Stimulated activated CD8-positive, alpha-beta memory T cell treated with anti-CD3 and anti-CD28 coated beads, Interleukin-15, amount 100 ng/mL, for 48 hours (primary cell): ENCODE data around the gene RAMACL.
"Not testable (repeated sequence)": the region's sequence is repeated elsewhere in the genome, so short reads cannot be mapped to it uniquely, and the experiment has no call there.

Experiments used
- DNase-seq, 2 donors: peaks; one replicate each; pipeline ENCODE4 v3.0.0-alpha.2; 2020; ENCODE audit warnings: low read depth in 2 of 2

The RAMACL gene

GRCh38 chr6:166596776-166597507, 10.5 kb upstream of the RAMACL start:
- no peak for DNase-seq

GRCh38 chr6:166595949-166596348, 9.5 kb upstream of the RAMACL start:
- no peak for DNase-seq

GRCh38 chr6:166595061-166595780, 8.7 kb upstream of the RAMACL start:
- no peak for DNase-seq

GRCh38 chr6:166592821-166593220, 6.3 kb upstream of the RAMACL start:
- no peak for DNase-seq

- DNase-seq = no peak
Measured at GRCh38 chr6:166591961-166592520, 5.6 kb upstream of the RAMACL start.

- no peak for DNase-seq
Measured at GRCh38 chr6:166591026-166591425, 4.5 kb upstream of the RAMACL start.

GRCh38 chr6:166589786-166590574, 3.5 kb upstream of the RAMACL start:
- no peak for DNase-seq

- no peak for DNase-seq
Measured at GRCh38 chr6:166589337-166589731, 2.9 kb upstream of the RAMACL start.

GRCh38 chr6:166588691-166589336, 2.3 kb upstream of the RAMACL start:
- DNase-seq = no peak

GRCh38 chr6:166587631-166588413, 1.3 kb upstream of the RAMACL start:
- DNase-seq = no peak

- no peak for DNase-seq
Measured at GRCh38 chr6:166584853-166585429, 1.5 kb downstream of the RAMACL start.

- no peak for DNase-seq
Measured at GRCh38 chr6:166584155-166584554, 2.3 kb downstream of the RAMACL start.

GRCh38 chr6:166583230-166583965, 3.1 kb downstream of the RAMACL start:
- no peak for DNase-seq

GRCh38 chr6:166582258-166582657, 4.2 kb downstream of the RAMACL start:
- no peak for DNase-seq

GRCh38 chr6:166581801-166582200, 4.7 kb downstream of the RAMACL start:
- not testable (repeated sequence) for DNase-seq

- DNase-seq = no peak
Measured at GRCh38 chr6:166581091-166581511, 5.4 kb downstream of the RAMACL start.

GRCh38 chr6:166580076-166581050, 6.1 kb downstream of the RAMACL start:
- no peak for DNase-seq

GRCh38 chr6:166579237-166579850, 7.1 kb downstream of the RAMACL start:
- DNase-seq = no peak
